Kidney epithelial cell (primary cell): Measurements from ENCODE around the gene MUC2. TPM values are rescaled to one million over a fixed set of nuclear protein-coding genes. Genes with fewer than 3 reads are reported as not detected.

Experiments used
- DNase-seq: peaks from one replicate; pipeline ENCODE4 v3.0.0-alpha.2; 2010; ENCODE audit warnings: low read depth
- H3K27me3 ChIP-seq: 2 replicates; pipeline ENCODE4 v1.6.0; 2011; ENCODE audit warnings: low read length; ENCODE audit not compliant: control insufficient read depth, insufficient read depth
- H3K36me3 ChIP-seq: 2 replicates; pipeline ENCODE4 v1.5.1; 2011; ENCODE audit warnings: low read length; ENCODE audit not compliant: control insufficient read depth, insufficient read depth
- H3K4me3 ChIP-seq: 2 replicates; pipeline ENCODE4 v1.5.1; 2011; ENCODE audit warnings: low read depth, mild to moderate bottlenecking, control low read depth, low read length
- CTCF ChIP-seq: IDR thresholded peaks from 2 replicates; pipeline ENCODE4 v1.5.1; 2011; ENCODE audit warnings: mild to moderate bottlenecking, moderate library complexity, low read length, control low read depth, inconsistent platforms; ENCODE audit not compliant: insufficient read depth, poor library complexity, severe bottlenecking
- total RNA-seq: library from RNA; depleted of rRNA; stranded (reverse); fragments of >200 nt; gene quantifications from 2 replicates; pipeline ENCODE4 v1.2.3, GENCODE V29; 2015

MUC2 gene
- total RNA-seq, 1 donor from 2014 or later = not detected

GRCh38 chr11:1054143-1055108 lies 20.2 kb upstream of the MUC2 start:
- Histone ChIP-seq H3K36me3 (no peaks in the 10 kb centered on the region), H3K27me3 (peaks cover 38% of the 10 kb centered on the region), H3K4me3 (no peak overlapping the region)
- no peak for TF ChIP-seq CTCF
- no peak for DNase-seq

- Histone ChIP-seq H3K4me3 (no peak overlapping the region), H3K27me3 (peaks cover 31% of the 10 kb centered on the region), H3K36me3 (no peaks in the 10 kb centered on the region)
- no peak for DNase-seq
- TF ChIP-seq CTCF = no peak
These were observed 19.5 kb upstream of the MUC2 start for GRCh38 chr11:1055109-1055703.

GRCh38 chr11:1055990-1056771 lies 18.5 kb upstream of the MUC2 start:
- Histone ChIP-seq H3K4me3 (no peak overlapping the region), H3K36me3 (no peaks in the 10 kb centered on the region), H3K27me3 (peaks cover 26% of the 10 kb centered on the region)
- DNase-seq = no peak
- no peak for TF ChIP-seq CTCF

- H3K4me3 ChIP-seq = no peak overlapping the region
- no peak for DNase-seq
- H3K36me3 ChIP-seq = no peaks in the 10 kb centered on the region
- TF ChIP-seq CTCF = no peak
- H3K27me3 ChIP-seq = peaks cover 26% of the 10 kb centered on the region
These were observed 16.9 kb upstream of the MUC2 start for GRCh38 chr11:1057806-1058205.

- no peak for TF ChIP-seq CTCF
- peaks cover 15% of the 10 kb centered on the region for H3K27me3 ChIP-seq
- no peak overlapping the region for H3K4me3 ChIP-seq
- no peaks in the 10 kb centered on the region for H3K36me3 ChIP-seq
- DNase-seq = no peak
These were observed 14.9 kb upstream of the MUC2 start for GRCh38 chr11:1059759-1060158.
